NCI-H526 treated with DMSO at 0.1 percent for 48 hours (cell line): ENCODE data around the gene SPON2.

Source experiments
- DNase-seq: peaks from one replicate; lab custom pipeline; 2025; lab: John Stamatoyannopoulos, UW

The SPON2 gene

GRCh38 chr4:1195109-1195671 is 22.8 kb upstream of the SPON2 start:
- no peak for DNase-seq

- DNase-seq = no peak
Observed at GRCh38 chr4:1194010-1194900, 21.9 kb upstream of the SPON2 start.

- no peak for DNase-seq
Observed at GRCh38 chr4:1193206-1194009, 21.0 kb upstream of the SPON2 start.

GRCh38 chr4:1192493-1193205 is 20.3 kb upstream of the SPON2 start:
- DNase-seq = no peak

GRCh38 chr4:1192091-1192492 is 19.7 kb upstream of the SPON2 start:
- no peak for DNase-seq

GRCh38 chr4:1191621-1192020 is 19.2 kb upstream of the SPON2 start:
- no peak for DNase-seq

GRCh38 chr4:1187182-1187581 is 14.8 kb upstream of the SPON2 start:
- DNase-seq = no peak

- no peak for DNase-seq
Observed at GRCh38 chr4:1183985-1184773, 11.8 kb upstream of the SPON2 start.

GRCh38 chr4:1182313-1182712 is 9.9 kb upstream of the SPON2 start:
- no peak for DNase-seq

GRCh38 chr4:1180663-1181062 is 8.3 kb upstream of the SPON2 start:
- DNase-seq = no peak

GRCh38 chr4:1179976-1180375 is 7.6 kb upstream of the SPON2 start:
- DNase-seq = no peak

- peak; percentile 18 for DNase-seq
Observed at GRCh38 chr4:1179089-1179441, 6.7 kb upstream of the SPON2 start.

GRCh38 chr4:1178300-1179088 is 6.1 kb upstream of the SPON2 start:
- no peak for DNase-seq

GRCh38 chr4:1177274-1178141 is 5.1 kb upstream of the SPON2 start:
- no peak for DNase-seq

GRCh38 chr4:1176398-1177273 is 4.3 kb upstream of the SPON2 start:
- no peak for DNase-seq

GRCh38 chr4:1175635-1176229 is 3.3 kb upstream of the SPON2 start:
- no peak for DNase-seq

GRCh38 chr4:1174941-1175634 is 2.7 kb upstream of the SPON2 start:
- DNase-seq = no peak
